IMR-90 (cell line): ENCODE results near the gene ADARB2. TPM values are rescaled to one million over a fixed set of nuclear protein-coding genes. Genes with fewer than 3 reads are reported as not detected.

Source experiments
- ATAC-seq: fragments of 200-7000 bp; cut with Tn5 transposase; 2 replicates; pipeline ENCODE4 v1.9.1; 2020; ENCODE audit warnings: low read depth, mild to moderate bottlenecking, moderate library complexity
- BruUV-seq: library from RNA; stranded (reverse); fragments of 400-500 nt; replicated peaks from 2 replicates; lab custom pipeline; 2021; lab: Mats Ljungman, UMichigan
- CTCF ChIA-PET: fragments of 300-600 bp; formaldehyde crosslinking; extraction: SDS; loops from one replicate; lab custom pipeline; 2021; ENCODE audit warnings: antibody characterized with exemption; lab: Yijun Ruan, JAX
- POLR2A ChIA-PET: fragments of 300-600 bp; sonication (Branson Sonifier 250); formaldehyde crosslinking; loops from one replicate; lab custom pipeline; 2022; ENCODE audit warnings: antibody characterized with exemption; ENCODE audit not compliant: unreplicated experiment; lab: Charles Lee
- DNase-seq: peaks from one replicate; pipeline ENCODE4 v3.0.0; 2013
- H2AFZ ChIP-seq: replicated peaks from 2 replicates; pipeline ENCODE3; 2013; ENCODE audit warnings: low read length, mild to moderate bottlenecking; ENCODE audit not compliant: poor library complexity
- H2AK5ac ChIP-seq: 2 replicates; pipeline ENCODE4 v1.6.1; 2013; ENCODE audit warnings: low read depth, low read length, inconsistent platforms
- H2AK9ac ChIP-seq: replicated peaks from 2 replicates; pipeline ENCODE3; 2013; ENCODE audit warnings: mild to moderate bottlenecking, low read depth, low read length, moderate library complexity; ENCODE audit not compliant: poor library complexity
- H2BK120ac ChIP-seq: 2 replicates; pipeline ENCODE4 v1.6.1; 2013; ENCODE audit warnings: low read depth, low read length, inconsistent platforms
- H2BK15ac ChIP-seq: 3 replicates; pipeline ENCODE4 v1.6.1; 2013; ENCODE audit warnings: low read depth, low read length, inconsistent platforms
- H2BK20ac ChIP-seq: 2 replicates; pipeline ENCODE4 v1.6.1; 2013; ENCODE audit warnings: low read depth, mild to moderate bottlenecking, inconsistent platforms, low read length, moderate library complexity
- H2BK5ac ChIP-seq: 2 replicates; pipeline ENCODE4 v1.6.1; 2013; ENCODE audit warnings: mild to moderate bottlenecking, low read depth, low read length, inconsistent platforms; ENCODE audit not compliant: poor library complexity, severe bottlenecking
- H3K14ac ChIP-seq: replicated peaks from 2 replicates; pipeline ENCODE4 v1.6.1; 2013; ENCODE audit warnings: low read depth, low read length, inconsistent platforms
- H3K18ac ChIP-seq: 2 replicates; pipeline ENCODE4 v1.6.1; 2013; ENCODE audit warnings: low read depth, low read length, control low read depth
- H3K23ac ChIP-seq: 2 replicates; pipeline ENCODE4 v1.6.1; 2013; ENCODE audit warnings: low read depth, low read length, inconsistent platforms
- H3K27ac ChIP-seq: 2 replicates; pipeline ENCODE4 v1.5.1; 2013; ENCODE audit warnings: mild to moderate bottlenecking, control low read depth, low read length; ENCODE audit not compliant: insufficient read depth
- H3K27me3 ChIP-seq: 2 replicates; pipeline ENCODE4 v1.6.1; 2013; ENCODE audit warnings: low read length; ENCODE audit not compliant: control insufficient read depth, insufficient read depth
- H3K36me3 ChIP-seq: 2 replicates; pipeline ENCODE4 v1.6.1; 2013; ENCODE audit warnings: low read length, mixed read lengths; ENCODE audit not compliant: control insufficient read depth, insufficient read depth
- H3K4ac ChIP-seq: 2 replicates; pipeline ENCODE4 v1.6.1; 2013; ENCODE audit warnings: low read depth, low read length, inconsistent platforms
- H3K4me1 ChIP-seq: 2 replicates; pipeline ENCODE4 v1.6.1; 2013; ENCODE audit warnings: low read length, mixed read lengths; ENCODE audit not compliant: control insufficient read depth, insufficient read depth
- H3K4me2 ChIP-seq: 2 replicates; pipeline ENCODE4 v1.6.1; 2013; ENCODE audit warnings: low read depth, mild to moderate bottlenecking, control low read depth, low read length, moderate library complexity
- H3K4me3 ChIP-seq: 2 replicates; pipeline ENCODE4 v1.5.1; 2013; ENCODE audit warnings: low read depth, mild to moderate bottlenecking, control low read depth, low read length, moderate library complexity; ENCODE audit not compliant: insufficient read depth
- H3K56ac ChIP-seq: 2 replicates; pipeline ENCODE4 v1.6.1; 2013; ENCODE audit warnings: low read length, inconsistent platforms; ENCODE audit not compliant: insufficient read depth; ENCODE audit errors: extremely low read depth
- H3K79me1 ChIP-seq, 2 experiments: 2 replicates each; pipeline ENCODE4 v1.6.1; 2013; ENCODE audit warnings: low read length in 2 of 2, inconsistent platforms in 1 of 2, low read depth in 1 of 2
- H3K9ac ChIP-seq: 2 replicates; pipeline ENCODE4 v1.6.1; 2013; ENCODE audit warnings: low read depth, low read length, control low read depth
- H3K9me1 ChIP-seq: 2 replicates; pipeline ENCODE4 v1.6.1; 2013; ENCODE audit warnings: low read length, inconsistent platforms; ENCODE audit not compliant: insufficient read depth
- H3K9me3 ChIP-seq: 2 replicates; pipeline ENCODE4 v1.6.1; 2013; ENCODE audit warnings: low read length; ENCODE audit not compliant: control insufficient read depth, insufficient read depth
- H4K20me1 ChIP-seq: 2 replicates; pipeline ENCODE4 v1.6.1; 2013; ENCODE audit warnings: low read length, inconsistent platforms; ENCODE audit not compliant: insufficient read depth
- H4K5ac ChIP-seq: 2 replicates; pipeline ENCODE4 v1.6.1; 2013; ENCODE audit warnings: mild to moderate bottlenecking, low read depth, low read length, control low read depth
- H4K8ac ChIP-seq, 2 experiments: 2 replicates each; pipeline ENCODE4 v1.6.1; 2013; ENCODE audit warnings: low read depth in 2 of 2, low read length in 2 of 2, control low read depth in 1 of 2, inconsistent platforms in 1 of 2
- H4K91ac ChIP-seq: 2 replicates; pipeline ENCODE4 v1.6.1; 2013; ENCODE audit warnings: low read depth, low read length, inconsistent platforms; ENCODE audit not compliant: insufficient read depth
- BHLHE40 ChIP-seq: fragments of 150-350 bp; IDR thresholded peaks from 2 replicates; pipeline ENCODE4 v1.6.1; 2016; ENCODE audit warnings: mild to moderate bottlenecking, low read depth, low read length
- CHD1 ChIP-seq: IDR thresholded peaks from 2 replicates; pipeline ENCODE4 v1.6.1; 2012; ENCODE audit warnings: low read depth, low read length, improper control_type of control experiment
- CTCF ChIP-seq: conservative IDR thresholded peaks from 2 replicates; pipeline ENCODE4 v1.5.1; 2012; ENCODE audit warnings: mild to moderate bottlenecking, low read depth, low read length, improper control_type of control experiment
- MAFK ChIP-seq: IDR thresholded peaks from 2 replicates; pipeline ENCODE4 v1.6.1; 2012; ENCODE audit warnings: low read depth, low read length, improper control_type of control experiment
- MAZ ChIP-seq: IDR thresholded peaks from 2 replicates; pipeline ENCODE4 v1.6.1; 2012; ENCODE audit warnings: low read depth, mild to moderate bottlenecking, low read length, improper control_type of control experiment, moderate library complexity, borderline replicate concordance
- MXI1 ChIP-seq: IDR thresholded peaks from 2 replicates; pipeline ENCODE4 v1.6.1; 2012; ENCODE audit warnings: low read depth, mild to moderate bottlenecking, low read length, moderate library complexity, borderline replicate concordance
- NFE2L2 ChIP-seq: fragments of 150-350 bp; IDR thresholded peaks from 2 replicates; pipeline ENCODE4 v1.6.1; 2016; ENCODE audit warnings: low read depth, mild to moderate bottlenecking, low read length
- POLR2A ChIP-seq: IDR thresholded peaks from 2 replicates; pipeline ENCODE4 v1.6.1; 2012; ENCODE audit warnings: mild to moderate bottlenecking, low read depth, low read length
- RCOR1 ChIP-seq: IDR thresholded peaks from 2 replicates; pipeline ENCODE4 v1.6.1; 2012; ENCODE audit warnings: mild to moderate bottlenecking, low read length, improper control_type of control experiment; ENCODE audit not compliant: insufficient replicate concordance
- SMC3 ChIP-seq: fragments of 150-350 bp; IDR thresholded peaks from 2 replicates; pipeline ENCODE4 v1.6.1; 2016; ENCODE audit warnings: low read depth, mild to moderate bottlenecking, antibody characterized with exemption, low read length, moderate library complexity
- USF2 ChIP-seq: fragments of 150-350 bp; IDR thresholded peaks from 2 replicates; pipeline ENCODE4 v1.6.1; 2017; ENCODE audit warnings: mild to moderate bottlenecking, antibody characterized with exemption, low read length, low read depth
- WGBS, 2 experiments: methylation state at CpG; one replicate each; pipeline versions ENCODE4 v1.1.5 to v1.1.7; 2013; ENCODE audit warnings: missing lambda C conversion rate in 2 of 2; ENCODE audit not compliant: insufficient read length in 1 of 2; ENCODE audit errors: extremely low coverage in 2 of 2; 5-methylcytosine and 5-hydroxymethylcytosine counted together
- dilution Hi-C: fragments of 300-500 bp; cut with HindIII; formaldehyde crosslinking; loops from one replicate; pipeline ENCODE4 v1.14.3; 2018; ENCODE audit warnings: low sequenced_read_pairs; ENCODE audit not compliant: unreplicated experiment
- in situ Hi-C: fragments of 300-500 bp; cut with MboI; formaldehyde crosslinking; loops from 3 replicates; pipeline ENCODE4 v1.14.3; 2019; ENCODE audit warnings: low sequenced_read_pairs, inconsistent platforms, mixed read lengths
- intact Hi-C: fragments of 100-400 bp; cut with micrococcal nuclease; formaldehyde crosslinking; loops from 2 replicates; pipeline ENCODE4 v1.10.0; 2022
- polyA plus RNA-seq, 3 experiments: library from polyadenylated mRNA; depleted of rRNA; stranded (reverse); fragments of >200 nt; gene quantifications; 2 replicates each; pipeline ENCODE4 v1.2.3, GENCODE V29; 2012; ENCODE audit warnings: low replicate concordance in 1 of 3
- total RNA-seq: library from RNA; depleted of rRNA; stranded (reverse); fragments of >200 nt; gene quantifications from 2 replicates; pipeline ENCODE4 v1.2.3, GENCODE V29; 2012

Gene ADARB2
- total and polyA plus RNA-seq, 2 of the 4 experiments (the other 2 are of a cell fraction): not detected

DNA sequence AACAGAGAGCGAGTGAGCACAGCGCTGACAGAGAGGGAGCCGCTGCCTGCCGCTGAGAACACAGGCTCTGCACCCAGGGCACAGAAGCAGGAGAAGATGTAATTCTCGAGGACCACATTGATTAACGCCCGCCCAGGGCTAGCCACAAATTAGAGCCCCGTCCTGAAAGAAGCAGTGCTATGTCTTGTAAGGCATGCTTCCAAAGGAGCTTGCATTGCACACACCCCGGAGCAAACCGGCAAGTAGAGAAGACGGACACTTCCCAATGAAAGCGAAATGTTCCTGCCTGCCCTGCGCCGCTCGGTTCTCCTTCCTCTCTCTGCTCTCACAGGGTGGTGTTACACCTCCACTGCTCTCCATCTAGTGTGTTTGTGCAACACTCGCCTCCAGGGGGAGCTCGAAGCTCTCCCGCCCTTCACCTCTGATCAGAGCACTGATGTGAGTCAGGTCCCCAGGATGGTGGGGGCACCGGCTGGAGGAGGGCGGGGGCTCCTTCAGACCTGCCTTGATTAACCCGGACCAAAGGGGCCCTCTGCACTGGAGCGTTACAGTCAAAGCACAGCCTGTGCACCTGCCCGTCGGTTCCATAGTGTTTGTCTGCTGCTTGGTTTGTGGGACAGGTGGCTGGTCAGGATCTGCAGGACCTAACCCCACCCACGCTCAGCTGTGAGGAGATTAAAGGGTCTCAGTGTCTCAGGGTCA lies 316.5 kb downstream of the ADARB2 start:
- Histone ChIP-seq H3K27me3 (no peaks in the 10 kb centered on the region), H2AFZ (no peak overlapping the region), H2BK15ac (no peak overlapping the region), H4K5ac (no peak overlapping the region), H3K9me3 (peaks cover 50% of the 10 kb centered on the region), H3K4me2 (no peak overlapping the region), H2AK9ac (no peak overlapping the region), H4K20me1 (no peaks in the 10 kb centered on the region), H3K4ac (no peak overlapping the region), H3K4me1 (no peaks in the 10 kb centered on the region), H3K79me1 (no peaks in the 10 kb centered on the region), H3K56ac (no peak overlapping the region), H2BK120ac (no peak overlapping the region), H4K8ac (no peak overlapping the region), H3K9me1 (no peaks in the 10 kb centered on the region), H3K23ac (no peak overlapping the region), H4K91ac (no peak overlapping the region), H2BK5ac (no peak overlapping the region), H3K4me3 (no peak overlapping the region), H3K36me3 (no peaks in the 10 kb centered on the region), H2BK20ac (no peak overlapping the region), H3K9ac (no peak overlapping the region), H3K18ac (no peak overlapping the region), H3K14ac (no peak overlapping the region), H2AK5ac (no peak overlapping the region), H3K27ac (no peak overlapping the region)
- ChIA-PET POLR2A (no interaction called here), CTCF (no interaction called here)
- dilution Hi-C loops: no loop called here
- intact Hi-C loops: no loop called here
- BruUV-seq: no TSS peak
- in situ Hi-C loops: no loop called here
- DNase-seq: no peak
- WGBS, 2 experiments: 0% methylated on average over 1 of the region's 25 CpGs; no CpG with 5 or more reads in 1 of the 2 experiments
- ATAC-seq: no peak
- TF ChIP-seq MXI1 (no peak), RCOR1 (no peak), MAFK (no peak), BHLHE40 (no peak), MAZ (no peak), CHD1 (no peak), NFE2L2 (no peak), POLR2A (no peak), USF2 (no peak), CTCF (no peak), SMC3 (no peak)
